ENCODE measurements around the gene CRACR2B. TPM values are rescaled to one million over a fixed set of nuclear protein-coding genes. Genes with fewer than 3 reads are reported as not detected.

Gene CRACR2B
- total and polyA plus RNA-seq, 2 of the 13 experiments (the other 11 are each of a cell fraction or from before 2014, with no cell fraction given) = 14.9 to 21.0 TPM

GRCh38 chr11:830295-831117, 2.8 kb downstream of the CRACR2B start (continued):
- TF ChIP-seq ERF (CRISPR knock-in tag; IDR thresholded peaks at IDR 0.05) = no peak
- TF ChIP-seq IRF2 (CRISPR knock-in tag; IDR thresholded peaks at IDR 0.05) = no peak
- TF ChIP-seq, protein P1, sequence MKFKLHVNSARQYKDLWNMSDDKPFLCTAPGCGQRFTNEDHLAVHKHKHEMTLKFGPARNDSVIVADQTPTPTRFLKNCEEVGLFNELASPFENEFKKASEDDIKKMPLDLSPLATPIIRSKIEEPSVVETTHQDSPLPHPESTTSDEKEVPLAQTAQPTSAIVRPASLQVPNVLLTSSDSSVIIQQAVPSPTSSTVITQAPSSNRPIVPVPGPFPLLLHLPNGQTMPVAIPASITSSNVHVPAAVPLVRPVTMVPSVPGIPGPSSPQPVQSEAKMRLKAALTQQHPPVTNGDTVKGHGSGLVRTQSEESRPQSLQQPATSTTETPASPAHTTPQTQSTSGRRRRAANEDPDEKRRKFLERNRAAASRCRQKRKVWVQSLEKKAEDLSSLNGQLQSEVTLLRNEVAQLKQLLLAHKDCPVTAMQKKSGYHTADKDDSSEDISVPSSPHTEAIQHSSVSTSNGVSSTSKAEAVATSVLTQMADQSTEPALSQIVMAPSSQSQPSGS (CRISPR knock-in tag; IDR thresholded peaks at IDR 0.05) = 0 out of 2 replicates have a peak, but pooled peaks have one; percentile 9
- TF ChIP-seq ZNF678 (CRISPR knock-in tag; IDR thresholded peaks at IDR 0.05) = no peak
- no peak for TF ChIP-seq ZNF660 (CRISPR knock-in tag; IDR thresholded peaks at IDR 0.05; ENCODE audit: borderline replicate concordance, low read depth)
- no peak for TF ChIP-seq ZMYM4 (CRISPR knock-in tag; IDR thresholded peaks at IDR 0.05)
- TF ChIP-seq MED13 (CRISPR knock-in tag; IDR thresholded peaks at IDR 0.05) = no peak
- TF ChIP-seq HNRNPLL (IDR thresholded peaks at IDR 0.05; ENCODE audit: low read depth, low read length, poor library complexity, severe bottlenecking) = peak; percentile 86
- TF ChIP-seq BHLHE40 (IDR thresholded peaks at IDR 0.05; ENCODE audit: low read length) = no peak
- TF ChIP-seq KLF13 (CRISPR knock-in tag; IDR thresholded peaks at IDR 0.05) = peak; percentile 59; the same call in 1 of the 2 replicates
- no peak; the same call in none of the 2 replicates for TF ChIP-seq ZNF605 (CRISPR knock-in tag; IDR thresholded peaks at IDR 0.05)
- no peak for TF ChIP-seq ZSCAN9 (CRISPR knock-in tag; IDR thresholded peaks at IDR 0.05; ENCODE audit: borderline replicate concordance)
- TF ChIP-seq BRF2 (CRISPR knock-in tag; IDR thresholded peaks at IDR 0.05) = no peak
- no peak for TF ChIP-seq TOPORS (CRISPR knock-in tag; IDR thresholded peaks at IDR 0.05)
- no peak for TF ChIP-seq ZMAT5 (CRISPR knock-in tag; IDR thresholded peaks at IDR 0.05; ENCODE audit: borderline replicate concordance, low read depth)
- no peak for TF ChIP-seq ZNF326 (CRISPR knock-in tag; IDR thresholded peaks at IDR 0.05; ENCODE audit: borderline replicate concordance)
- TF ChIP-seq, protein P2, sequence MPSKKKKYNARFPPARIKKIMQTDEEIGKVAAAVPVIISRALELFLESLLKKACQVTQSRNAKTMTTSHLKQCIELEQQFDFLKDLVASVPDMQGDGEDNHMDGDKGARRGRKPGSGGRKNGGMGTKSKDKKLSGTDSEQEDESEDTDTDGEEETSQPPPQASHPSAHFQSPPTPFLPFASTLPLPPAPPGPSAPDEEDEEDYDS (CRISPR knock-in tag; IDR thresholded peaks at IDR 0.05) = peak; percentile 85
- TF ChIP-seq ZNF382 (CRISPR knock-in tag; IDR thresholded peaks at IDR 0.05; ENCODE audit: borderline replicate concordance) = no peak
- TF ChIP-seq, protein P3, sequence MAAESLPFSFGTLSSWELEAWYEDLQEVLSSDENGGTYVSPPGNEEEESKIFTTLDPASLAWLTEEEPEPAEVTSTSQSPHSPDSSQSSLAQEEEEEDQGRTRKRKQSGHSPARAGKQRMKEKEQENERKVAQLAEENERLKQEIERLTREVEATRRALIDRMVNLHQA (CRISPR knock-in tag; IDR thresholded peaks at IDR 0.05) = no peak
- no peak for TF ChIP-seq HNF4A (CRISPR knock-in tag; IDR thresholded peaks at IDR 0.05)
- no peak for TF ChIP-seq ZNF792 (CRISPR knock-in tag; IDR thresholded peaks at IDR 0.05)
- TF ChIP-seq MZF1 (CRISPR knock-in tag; IDR thresholded peaks at IDR 0.05; ENCODE audit: borderline replicate concordance) = no peak
- no peak for TF ChIP-seq THYN1 (CRISPR knock-in tag; IDR thresholded peaks at IDR 0.05; ENCODE audit: borderline replicate concordance, low read depth)
- TF ChIP-seq ZNF280D (CRISPR knock-in tag; IDR thresholded peaks at IDR 0.05) = no peak; the same call in 1 of the 2 replicates

Data from HepG2 (cell line).